Esophagus squamous epithelium (tissue), 5 donors: Measurements from ENCODE around the gene PFDN2. TPM values are rescaled to one million over a fixed set of nuclear protein-coding genes. Genes with fewer than 3 reads are reported as not detected.

Experiments used
- DNase-seq: peaks from one replicate; lab custom pipeline; 2025; lab: John Stamatoyannopoulos, UW
- H3K27ac ChIP-seq, 4 donors: fragments of 200-600 bp; sonication (generic); one replicate each; pipeline ENCODE4 v1.5.1; 2016 to 2019; ENCODE audit warnings: mild to moderate bottlenecking in 1 of 4
- H3K27me3 ChIP-seq, 4 donors: fragments of 200-600 bp; sonication (generic); 1 replicate in 3 of 4; 2 replicates in 1 of 4; pipeline versions ENCODE4 v1.5.1 to v1.6.0; 2017 to 2021; ENCODE audit warnings: antibody characterized with exemption in 1 of 4
- H3K36me3 ChIP-seq, 3 donors: fragments of 200-600 bp; sonication (generic); one replicate each; pipeline ENCODE4 v1.5.1; 2016 to 2019
- H3K4me1 ChIP-seq, 3 donors: fragments of 200-600 bp; sonication (generic); one replicate each; pipeline ENCODE4 v1.5.1; 2017 to 2019
- H3K4me3 ChIP-seq, 4 donors: fragments of 200-600 bp; sonication (generic); 1 replicate in 3 of 4; 2 replicates in 1 of 4; pipeline ENCODE4 v1.5.1; 2016 to 2019; ENCODE audit warnings: mild to moderate bottlenecking in 2 of 4, moderate library complexity in 1 of 4
- H3K9me3 ChIP-seq, 3 donors: fragments of 200-600 bp; sonication (generic); one replicate each; pipeline ENCODE4 v1.5.1; 2016 to 2019
- CTCF ChIP-seq, 6 experiments: fragments of 450-650 bp in 4 of 6; fragments of 200-600 bp in 2 of 6; sonication (generic) in 2 of 6; IDR thresholded peaks; one replicate each; pipeline ENCODE4 v1.5.1; 2016 to 2019; ENCODE audit warnings: antibody characterized with exemption in 6 of 6, mild to moderate bottlenecking in 4 of 6, moderate library complexity in 4 of 6
- POLR2A ChIP-seq, 4 donors: fragments of 450-650 bp; IDR thresholded peaks; one replicate each; pipeline ENCODE4 v1.6.1; 2017; ENCODE audit warnings: antibody characterized with exemption in 4 of 4, mild to moderate bottlenecking in 4 of 4, moderate library complexity in 3 of 4
- WGBS, 2 donors: methylation state at CpG; one replicate each; pipeline ENCODE4 v1.1.5; 2018; 5-methylcytosine and 5-hydroxymethylcytosine counted together
- intact Hi-C: fragments of 100-400 bp; cut with DNase I; formaldehyde crosslinking; loops from one replicate; pipeline ENCODE4 v1.15.0; 2022
- total RNA-seq, 4 donors: library from RNA; depleted of rRNA; stranded (reverse); fragments of >200 nt; gene quantifications; one replicate each; pipeline ENCODE4 v1.1.0, GENCODE V29; 2016
- donor health status: DM: yes; HTN: yes; CAD: no.

PFDN2 gene
- total RNA-seq, 4 donors from 2014 or later: 27.0 to 59.2 (median 45.3) TPM

GRCh38 chr1:161159913-161160243 lies 42.0 kb upstream of the PFDN2 start:
- Histone ChIP-seq H3K36me3 (peaks cover 0 to 64% (median 8%) of the 10 kb centered on the region in 3 donors), H3K27me3 (no peaks in the 10 kb centered on the region), H3K4me3 (peak overlapping the region; percentile 77 to 99 (median 84)), H3K27ac (peak overlapping the region; percentile 87 to 96 (median 94)), H3K4me1 (peaks cover 13 to 59% (median 26%) of the 10 kb centered on the region in 3 donors), H3K9me3 (no peaks in the 10 kb centered on the region)
- 14% methylated on average over 7 of the region's 11 CpGs for WGBS, 2 donors
- TF ChIP-seq CTCF (IDR thresholded peaks at IDR 0.05) (no peak), POLR2A (IDR thresholded peaks at IDR 0.05) (no peak)
- intact Hi-C loops: no loop called here
- no peak for DNase-seq

- TF ChIP-seq CTCF (IDR thresholded peaks at IDR 0.05) (peak in 4 of 6 experiments; percentile 17 to 43 (median 30)), POLR2A (IDR thresholded peaks at IDR 0.05) (peak in 1 of 4 donors; percentile 68)
- intact Hi-C loops: no loop called here
- WGBS, 2 donors: 0 to 1% methylated on average over 1 to 32 of the region's 60 CpGs
- Histone ChIP-seq H3K9me3 (no peaks in the 10 kb centered on the region), H3K36me3 (peaks cover 0 to 58% (median 8%) of the 10 kb centered on the region in 3 donors), H3K4me1 (peaks cover 17 to 63% (median 30%) of the 10 kb centered on the region in 3 donors), H3K27me3 (no peaks in the 10 kb centered on the region), H3K4me3 (peak within 1 kb of the TSS; percentile 77 to 99 (median 84)), H3K27ac (peak within 1 kb of the TSS; percentile 87 to 96 (median 94))
- peak; percentile 44 for DNase-seq
Observed at GRCh38 chr1:161159087-161159912, 41.5 kb upstream of the PFDN2 start, which contains the start of gene USP21. TSS of gene USP21 (plus strand) at chr1:161159500. CDS start at chr1:161160641, 1,141 bp downstream.

GRCh38 chr1:161158316-161159010 lies 40.6 kb upstream of the PFDN2 start:
- no peak for TF ChIP-seq POLR2A (IDR thresholded peaks at IDR 0.05)
- TF ChIP-seq CTCF (IDR thresholded peaks at IDR 0.05): no peak
- Histone ChIP-seq H3K27me3 (no peaks in the 10 kb centered on the region), H3K9me3 (no peaks in the 10 kb centered on the region), H3K27ac (peak overlapping the region; percentile 87 to 96 (median 94)), H3K4me1 (peaks cover 17 to 64% (median 30%) of the 10 kb centered on the region in 3 donors), H3K4me3 (peak overlapping the region; percentile 77 to 99 (median 84)), H3K36me3 (peaks cover 0 to 50% (median 8%) of the 10 kb centered on the region in 3 donors)
- DNase-seq: no peak
- intact Hi-C loops: no loop called here
- WGBS, 2 donors: 29 to 44% methylated on average over 9 of the region's 9 CpGs

GRCh38 chr1:161157867-161158266 lies 40.0 kb upstream of the PFDN2 start:
- peaks cover 0 to 44% (median 8%) of the 10 kb centered on the region in 3 donors for H3K36me3 ChIP-seq
- 100% methylated on average over 1 of the region's 1 CpG for WGBS, 2 donors
- peaks cover 17 to 69% (median 34%) of the 10 kb centered on the region in 3 donors for H3K4me1 ChIP-seq
- intact Hi-C loops: no loop called here
- no peak for DNase-seq
- H3K27me3 ChIP-seq: no peaks in the 10 kb centered on the region
- H3K9me3 ChIP-seq: no peaks in the 10 kb centered on the region
- no peak overlapping the region for H3K27ac ChIP-seq
- TF ChIP-seq POLR2A (IDR thresholded peaks at IDR 0.05): no peak
- no peak for TF ChIP-seq CTCF (IDR thresholded peaks at IDR 0.05)
- H3K4me3 ChIP-seq: no peak overlapping the region
